DMS 273 treated with DMSO at 0.1 percent for 48 hours (cell line): ENCODE data around the gene RNF112.

Experiments used
- DNase-seq: peaks from one replicate; lab custom pipeline; 2025; lab: John Stamatoyannopoulos, UW

Gene RNF112

GRCh38 chr17:19387921-19388521, 23.0 kb upstream of the RNF112 start:
- DNase-seq = peak; percentile 91

- DNase-seq = no peak
Measured at GRCh38 chr17:19388791-19389785, 21.9 kb upstream of the RNF112 start.

DNA sequence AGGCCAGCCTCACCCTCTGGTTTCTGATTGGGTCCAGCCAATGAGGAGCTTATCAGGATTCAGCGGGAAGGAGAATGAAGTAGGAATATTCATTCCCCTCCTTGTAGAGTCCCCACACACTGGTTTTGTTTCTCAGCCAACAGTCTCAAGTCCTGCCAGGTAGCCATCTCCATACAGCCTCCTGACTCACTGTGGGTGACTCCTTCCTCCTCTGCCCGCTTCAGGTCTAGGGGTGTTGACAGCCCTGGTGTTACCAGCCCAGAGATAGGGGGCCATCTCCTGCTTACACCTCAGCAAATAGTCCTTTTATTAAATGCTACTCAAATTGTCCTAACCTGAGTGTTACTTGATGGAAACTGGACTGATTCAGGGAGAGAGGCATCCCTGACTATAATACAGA, 20.1 kb upstream of the RNF112 start:
- no peak for DNase-seq

DNA sequence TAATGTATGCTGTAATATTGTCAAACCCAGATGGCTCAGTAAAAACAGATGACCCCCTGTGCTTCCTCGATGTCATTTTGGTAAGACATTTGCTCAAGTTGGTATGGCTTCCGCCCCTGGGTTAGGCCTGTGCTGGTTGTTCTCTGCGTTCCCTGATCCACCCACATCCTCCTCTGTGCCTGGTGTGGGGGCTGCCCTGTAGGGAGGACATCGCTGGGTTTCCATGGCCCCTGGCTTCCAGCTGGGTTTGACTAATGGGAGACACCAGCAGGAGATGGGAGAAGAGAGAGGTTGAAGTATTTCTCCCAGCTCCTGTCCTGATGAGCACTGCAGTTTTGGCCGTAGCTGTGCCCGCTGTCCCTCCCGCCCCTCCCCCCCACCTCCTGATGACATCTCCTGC, 19.6 kb upstream of the RNF112 start:
- no peak for DNase-seq

- no peak for DNase-seq
Measured at GRCh38 chr17:19392303-19392702, 18.7 kb upstream of the RNF112 start.

GRCh38 chr17:19397556-19398041, 13.4 kb upstream of the RNF112 start:
- no peak for DNase-seq

DNA sequence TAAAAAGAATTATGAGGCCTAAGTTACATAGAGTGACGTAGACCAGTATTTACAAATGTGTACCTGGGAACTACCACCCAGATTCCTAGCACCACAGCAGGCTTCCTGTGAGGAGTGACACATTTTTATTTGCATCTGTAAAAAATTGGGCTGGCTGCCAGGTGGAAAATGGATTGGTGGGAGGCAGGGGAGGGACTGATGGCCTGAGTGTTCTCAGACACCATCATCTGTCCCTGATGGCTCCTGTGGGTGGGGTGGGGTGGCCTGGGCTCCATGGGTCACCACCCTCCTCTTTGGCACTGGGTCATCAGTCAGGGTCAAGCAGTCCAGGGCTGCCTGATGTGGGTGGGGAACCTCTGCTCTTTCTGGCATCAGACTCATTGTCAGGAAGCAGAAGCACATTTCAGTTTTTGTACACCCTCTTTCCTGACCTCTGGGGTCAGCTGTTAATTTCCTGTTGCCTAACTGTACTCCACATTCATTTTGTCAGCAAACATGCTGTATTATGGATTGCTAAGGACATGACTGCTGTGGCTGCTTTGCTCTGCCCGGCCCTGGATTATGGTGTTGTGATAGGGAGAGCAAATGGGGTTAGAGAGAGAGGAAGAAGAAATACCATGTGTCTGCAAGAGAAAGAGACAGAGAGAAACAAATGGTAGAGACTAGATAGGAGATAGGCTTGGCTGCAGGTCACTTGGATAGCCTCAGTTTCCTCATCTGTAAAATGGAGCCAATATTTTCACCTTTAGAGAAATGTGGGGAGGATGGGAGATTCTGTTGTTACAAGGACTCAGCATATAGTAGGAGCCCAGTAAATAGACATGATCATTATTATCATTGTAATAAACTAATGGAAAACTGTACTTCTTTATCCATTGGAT, 12.5 kb upstream of the RNF112 start:
- DNase-seq = no peak

DNA sequence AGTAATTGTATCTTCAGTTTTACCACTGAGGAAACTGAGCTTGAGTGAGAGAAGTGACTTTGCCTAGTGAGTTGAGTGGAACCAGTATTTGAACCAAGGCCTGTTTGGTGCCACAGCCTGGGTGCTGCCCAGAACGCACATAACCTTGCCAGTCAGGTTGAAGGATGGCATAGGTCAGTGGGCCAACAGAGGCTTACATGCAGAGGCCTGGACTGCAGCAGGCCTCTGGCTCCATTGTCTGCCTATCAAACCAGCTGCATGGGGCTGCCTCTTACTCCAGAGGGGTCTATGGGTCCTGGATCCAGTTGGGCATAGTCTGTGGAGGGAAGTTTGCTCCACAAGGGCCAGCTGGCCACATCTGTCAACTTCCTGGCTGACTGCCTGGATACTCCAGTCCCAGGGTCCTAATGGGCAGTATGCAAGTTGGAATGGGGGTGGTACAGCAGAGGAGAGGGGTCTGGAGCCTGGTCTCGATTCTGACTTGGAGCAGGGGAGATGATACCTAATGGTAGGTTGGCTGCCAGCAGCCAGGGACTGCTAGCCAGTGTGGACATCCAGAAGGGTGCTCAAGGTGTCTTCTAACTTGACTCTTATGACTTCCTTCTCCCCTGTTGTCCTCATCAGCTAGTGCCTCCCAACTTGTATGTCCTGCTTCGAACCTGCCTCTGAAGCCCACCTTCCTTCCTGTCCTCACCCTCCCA, 11.1 kb upstream of the RNF112 start:
- no peak for DNase-seq

DNA sequence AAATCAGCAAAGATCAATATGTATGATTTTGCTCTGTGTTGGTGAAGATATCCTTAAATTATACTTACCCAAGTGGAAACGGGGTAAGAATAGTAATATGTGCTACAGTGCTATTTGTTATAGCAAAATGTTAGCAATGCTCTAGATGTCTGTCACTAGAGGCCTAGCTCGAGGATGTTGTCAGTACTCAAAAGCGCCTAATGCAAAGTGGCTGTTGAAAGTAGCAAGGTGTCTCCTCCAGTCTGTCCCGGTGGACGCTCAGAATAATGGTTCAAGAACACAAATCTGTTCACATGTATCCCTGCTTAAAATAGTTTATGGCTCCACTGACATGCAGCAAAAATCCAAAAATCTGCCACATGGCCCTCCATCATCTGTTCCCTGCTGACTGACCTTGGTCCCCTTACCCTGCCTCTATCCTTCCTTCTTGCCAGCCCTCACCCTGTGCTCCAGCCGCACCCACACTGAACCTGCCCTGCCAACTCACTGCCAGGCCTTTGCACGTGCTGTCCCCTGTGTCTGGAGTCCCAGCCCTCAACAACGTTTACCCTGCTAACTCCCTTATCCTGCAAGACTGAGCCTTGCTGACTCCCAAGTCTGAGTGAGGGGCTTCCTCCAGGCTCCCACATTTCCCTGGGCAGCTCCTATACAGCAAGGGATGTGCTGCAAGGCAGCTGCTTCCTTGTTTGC, 9.6 kb upstream of the RNF112 start:
- DNase-seq = no peak

DNA sequence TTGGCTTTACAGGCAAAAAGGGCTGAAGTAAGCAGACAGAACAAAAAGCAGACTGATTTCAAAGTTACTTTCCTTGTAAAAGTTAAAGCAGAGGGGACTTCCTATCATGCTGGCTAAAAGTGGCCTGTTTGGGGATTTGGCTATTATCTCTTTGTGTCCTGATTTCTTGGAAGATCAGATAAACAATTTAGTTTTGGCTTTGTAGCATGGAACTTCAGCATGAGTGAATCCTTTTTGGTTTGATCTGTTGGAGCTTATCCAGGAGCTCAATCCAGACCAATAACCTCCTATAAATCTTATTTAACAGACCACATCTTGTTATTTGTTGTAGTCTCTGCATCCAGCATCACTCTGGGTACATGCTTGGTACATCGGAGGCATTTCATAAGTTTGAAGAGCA, 8.9 kb upstream of the RNF112 start:
- DNase-seq = no peak

GRCh38 chr17:19403021-19403420, 8.0 kb upstream of the RNF112 start:
- no peak for DNase-seq

DNA sequence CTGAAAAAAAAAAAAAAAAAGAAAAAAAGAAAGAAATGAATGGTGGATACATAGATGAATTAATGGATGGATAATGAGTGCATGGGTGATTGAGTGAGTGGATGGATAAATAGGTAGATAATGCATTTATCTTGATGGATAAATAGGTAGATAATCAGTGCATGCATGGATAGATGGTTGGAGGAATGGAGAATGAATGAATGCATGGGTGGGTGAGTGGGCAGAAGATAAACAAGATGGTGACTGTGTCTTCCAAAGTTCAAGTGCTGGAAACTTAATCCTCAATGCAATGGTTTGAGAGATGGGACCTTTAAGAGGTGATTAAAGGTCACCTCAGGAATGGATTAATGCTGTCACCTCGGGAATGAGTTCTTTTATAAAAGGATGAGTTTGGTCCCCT, 6.8 kb upstream of the RNF112 start:
- no peak for DNase-seq

DNA sequence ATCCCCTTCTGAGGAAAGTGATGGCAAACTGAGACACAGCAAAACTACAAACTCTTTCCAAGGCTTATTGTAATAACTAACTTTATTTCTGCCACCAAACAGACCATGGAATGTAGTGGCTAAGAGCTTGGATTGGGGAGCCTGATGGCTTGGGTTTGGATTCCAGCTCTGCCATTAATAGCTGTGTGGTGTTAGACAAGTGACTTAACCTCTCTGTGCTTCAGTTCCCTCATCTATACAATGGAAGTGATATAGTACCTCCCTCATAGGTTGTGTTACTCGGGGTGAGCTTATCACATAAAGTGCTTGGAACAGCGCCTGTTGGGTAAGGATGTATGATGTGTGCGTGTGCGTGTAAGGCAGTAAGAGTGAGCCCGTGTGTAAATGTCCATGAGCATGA, 5.9 kb upstream of the RNF112 start:
- DNase-seq = no peak

DNA sequence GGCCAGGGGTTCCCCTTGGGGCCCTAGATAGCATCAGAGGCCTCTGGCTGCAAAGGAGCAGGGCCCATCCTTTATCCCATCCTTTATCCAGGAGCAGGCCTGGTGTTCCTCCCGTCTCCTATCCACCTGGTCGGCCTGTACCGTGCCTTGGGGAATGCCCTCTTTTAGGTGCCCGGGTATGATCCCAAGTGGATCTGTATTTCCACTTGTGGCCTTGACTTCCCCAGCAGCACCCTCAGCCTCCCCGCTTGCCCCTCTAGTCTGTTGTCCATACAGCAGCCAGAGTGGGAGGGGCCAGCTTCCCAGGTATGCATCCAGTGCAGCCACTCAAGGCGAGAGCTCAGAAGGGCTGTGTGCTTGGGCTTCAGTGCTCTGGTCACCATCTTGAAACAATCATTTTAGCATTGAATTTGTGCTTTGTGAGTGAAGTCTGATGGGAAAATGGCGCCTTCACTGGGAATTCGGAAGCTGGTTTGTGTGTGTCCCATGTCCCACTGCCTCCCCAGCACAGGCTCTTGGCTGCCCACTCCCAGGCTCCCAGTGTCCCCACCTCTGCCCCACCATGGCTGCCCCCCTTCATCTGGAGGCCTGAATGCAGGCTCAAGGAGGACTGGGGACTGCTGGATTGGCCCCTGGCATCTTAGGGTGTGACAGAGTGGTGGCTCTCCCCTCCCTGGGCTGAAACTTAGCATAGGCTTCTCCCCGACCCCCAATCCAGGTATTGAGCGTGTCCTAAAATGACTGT, 3.3 kb upstream of the RNF112 start:
- no peak for DNase-seq

DNA sequence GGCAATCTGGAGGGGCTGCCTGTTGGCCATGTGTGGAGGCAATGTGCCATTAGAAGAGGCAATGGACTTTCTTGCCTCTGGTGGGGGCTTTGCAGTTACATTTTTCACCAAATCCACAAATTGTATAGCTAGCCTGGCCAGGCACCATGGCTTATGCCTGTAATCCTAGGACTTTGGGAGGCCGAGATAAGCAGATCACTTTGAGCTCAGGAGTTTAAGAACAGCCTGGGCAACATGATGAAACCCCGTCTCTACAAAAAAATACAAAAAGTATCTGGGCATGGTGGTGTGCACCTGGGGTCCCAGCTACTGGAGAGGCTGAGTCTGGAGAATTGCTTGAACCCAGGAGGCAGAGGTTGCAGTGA, 2.7 kb upstream of the RNF112 start:
- no peak for DNase-seq

DNA sequence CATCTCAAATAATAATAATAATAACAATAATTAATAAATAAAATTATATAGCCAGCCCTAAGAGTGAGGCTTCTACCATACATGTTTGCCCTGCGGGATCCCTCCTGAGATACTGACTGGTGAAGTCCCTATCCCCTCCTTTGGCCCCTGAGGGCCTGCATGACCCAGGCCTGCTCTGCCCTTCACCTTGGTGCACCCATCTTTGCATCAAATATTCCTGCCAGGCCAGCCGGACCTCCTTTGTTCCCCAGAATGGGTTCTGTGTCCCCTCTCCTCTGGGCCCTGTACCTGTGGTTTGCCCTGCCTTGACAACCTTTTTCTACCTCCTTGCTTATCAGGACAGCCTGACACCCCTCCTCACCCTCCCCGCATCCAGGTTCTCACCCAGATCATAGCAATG, 2.0 kb upstream of the RNF112 start:
- no peak for DNase-seq

DNA sequence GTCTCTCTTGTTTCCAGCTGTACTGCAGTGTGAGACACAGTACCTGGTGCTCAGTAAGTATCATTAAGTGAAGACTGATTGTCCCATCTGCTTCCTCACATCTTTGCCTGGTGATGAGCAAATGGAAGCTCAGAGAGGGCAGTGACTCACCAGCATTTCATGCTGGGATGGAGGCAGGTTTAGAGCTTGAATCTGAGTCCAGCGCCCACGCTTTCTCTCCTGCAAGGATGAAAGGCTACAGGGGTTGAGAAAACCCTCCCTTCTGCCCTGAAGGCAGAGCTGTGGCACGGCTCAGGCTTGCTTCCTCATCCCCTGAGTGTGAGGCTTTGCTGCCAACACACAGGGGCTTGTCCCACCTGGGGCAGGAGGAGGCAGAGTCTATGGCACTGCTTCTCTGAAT, 1.5 kb upstream of the RNF112 start:
- DNase-seq = no peak

GRCh38 chr17:19410091-19410490, 941 bp upstream of the RNF112 start:
- no peak for DNase-seq

- peak; percentile 43 for DNase-seq
Measured at GRCh38 chr17:19411631-19412030, 599 bp downstream of the RNF112 start.

GRCh38 chr17:19412510-19412909, 1.5 kb downstream of the RNF112 start:
- no peak for DNase-seq
